ENCODE data around the gene PARD3.

PARD3 gene

GRCh38 chr10:34643620-34644019 lies 171.5 kb downstream of the PARD3 start:
- DNase-seq = no peak

GRCh38 chr10:34641913-34642558 lies 173.1 kb downstream of the PARD3 start:
- DNase-seq = no peak

DNA sequence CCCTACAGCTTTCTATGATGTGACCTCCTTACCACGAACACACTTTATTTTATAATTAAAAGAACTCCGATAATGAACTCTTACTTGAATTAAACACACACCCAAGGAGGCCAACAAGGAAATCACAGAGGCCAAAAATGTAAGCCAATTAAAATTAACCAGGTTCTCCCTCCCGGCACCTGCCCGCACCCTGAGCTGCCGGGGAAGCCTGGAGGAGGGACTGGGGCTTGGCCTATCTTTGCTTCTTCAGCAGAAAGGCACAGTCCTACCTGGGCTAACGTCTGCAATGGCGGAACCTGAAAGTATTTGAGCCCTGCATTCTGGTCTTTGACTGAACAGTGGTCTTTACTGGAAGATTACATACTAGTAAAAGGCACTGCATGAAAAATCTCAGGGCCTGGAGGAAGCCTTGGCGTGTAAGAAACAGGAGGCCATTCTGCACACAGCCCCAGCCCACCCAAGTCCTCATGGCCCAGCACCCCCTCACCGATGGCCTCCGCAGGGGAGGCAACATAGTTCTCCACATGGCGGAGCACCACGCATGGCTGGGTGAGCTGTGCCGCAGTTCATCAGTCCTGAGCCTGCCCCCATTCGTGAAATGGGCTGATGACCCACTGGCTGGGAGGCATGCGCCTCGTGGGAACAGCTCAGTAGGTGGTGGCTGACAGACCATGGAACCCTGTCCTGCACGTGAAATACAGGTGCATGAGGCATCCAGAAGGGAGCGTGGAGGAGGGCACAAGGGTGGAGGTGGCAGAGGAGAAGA lies 173.8 kb downstream of the PARD3 start:
- DNase-seq = no peak

- DNase-seq = peak; percentile 15
Measured at GRCh38 chr10:34638406-34639054, 176.6 kb downstream of the PARD3 start.

DNA sequence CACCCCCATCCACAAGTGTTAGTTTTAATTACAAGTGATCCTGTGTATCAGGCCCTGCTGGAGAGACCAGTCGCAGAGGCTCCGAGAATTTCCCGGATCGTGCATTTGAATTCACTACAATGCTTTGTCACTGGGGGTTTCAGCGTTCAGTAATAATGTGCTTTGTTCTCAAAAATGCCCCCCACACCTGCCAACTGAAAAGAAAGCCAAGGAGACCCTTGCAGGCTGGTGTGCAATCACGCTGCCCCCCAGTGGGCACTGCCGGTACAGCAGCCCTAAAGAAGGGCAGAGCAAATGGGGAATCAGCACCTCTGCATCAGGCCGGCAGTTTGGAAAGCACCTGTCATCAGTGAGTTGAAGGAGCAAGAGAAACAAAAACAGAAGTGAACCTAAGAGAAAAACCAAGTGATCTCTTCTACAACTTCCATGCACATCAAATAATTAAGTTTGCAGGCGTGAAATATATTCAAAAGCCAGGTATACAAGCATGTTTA lies 177.6 kb downstream of the PARD3 start:
- no peak for DNase-seq

DNA sequence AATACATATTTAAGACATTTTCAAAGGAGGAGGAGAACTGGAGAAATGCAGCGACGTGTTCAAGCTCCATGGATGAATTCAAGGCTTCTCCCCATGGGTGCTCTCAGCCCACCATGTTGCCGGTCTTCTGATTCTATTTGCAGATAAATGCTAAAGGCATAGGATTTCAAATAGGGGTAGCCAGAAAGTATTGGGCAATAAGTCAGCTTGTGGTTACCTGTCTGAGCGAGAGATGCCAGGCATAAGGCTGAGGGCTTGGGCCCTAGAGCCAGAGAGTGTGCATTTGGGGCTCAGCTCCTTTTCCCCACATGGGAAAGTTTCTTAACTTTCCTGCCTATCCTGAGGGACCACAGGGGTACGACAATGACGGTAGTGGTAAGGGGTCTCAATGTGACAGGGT lies 180.0 kb downstream of the PARD3 start:
- DNase-seq = no peak

- no peak for DNase-seq
Measured at GRCh38 chr10:34633374-34633773, 181.7 kb downstream of the PARD3 start.

DNA sequence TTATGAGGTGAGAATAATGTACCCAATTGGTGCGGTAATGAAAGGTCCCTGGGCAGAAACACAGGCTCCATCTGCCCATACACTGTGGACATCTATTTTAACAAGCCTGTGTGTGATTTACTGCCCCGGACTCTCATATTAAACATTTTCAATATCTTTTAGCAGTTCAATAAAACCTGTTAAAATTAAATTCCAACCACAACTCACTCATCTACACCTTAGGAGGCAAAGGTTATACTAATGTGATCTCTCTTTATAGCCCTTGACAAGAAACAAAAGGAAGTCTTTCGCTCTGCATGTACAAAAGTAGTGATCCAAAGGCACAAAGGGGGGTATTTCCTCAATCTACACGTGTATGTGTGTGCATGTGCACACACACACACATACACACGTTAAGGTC lies 186.0 kb downstream of the PARD3 start:
- DNase-seq = no peak

DNA sequence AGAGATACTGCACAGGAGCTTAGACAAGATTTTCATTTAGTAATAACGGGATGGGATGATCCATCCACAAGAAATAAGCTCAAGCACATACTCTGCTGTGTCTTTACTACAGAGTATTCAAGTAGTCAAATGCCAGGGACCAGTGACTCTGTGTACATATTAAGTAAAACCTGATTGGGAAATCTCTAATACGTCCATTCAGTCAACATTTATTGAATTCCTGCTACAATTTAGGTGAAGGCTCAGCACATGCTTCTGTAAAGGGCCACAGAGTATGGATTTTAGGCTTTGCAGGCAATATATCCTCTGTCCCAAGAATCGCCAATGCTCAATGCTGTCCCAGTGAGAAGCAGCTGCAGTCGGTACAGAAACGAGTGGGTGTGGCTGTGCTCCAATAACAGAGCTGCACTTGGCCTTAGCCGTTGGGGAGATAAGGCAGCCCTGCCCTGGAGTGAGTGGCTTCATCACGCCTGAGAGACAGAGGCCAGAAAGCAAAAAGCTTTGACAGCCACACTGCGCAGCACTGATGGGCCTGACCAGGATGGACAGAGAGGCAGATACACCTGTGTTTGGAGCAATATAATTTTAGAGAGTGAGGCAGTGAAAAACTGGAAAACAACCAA lies 186.8 kb downstream of the PARD3 start:
- no peak for DNase-seq

GRCh38 chr10:34627741-34628140 lies 187.4 kb downstream of the PARD3 start:
- DNase-seq = no peak

DNA sequence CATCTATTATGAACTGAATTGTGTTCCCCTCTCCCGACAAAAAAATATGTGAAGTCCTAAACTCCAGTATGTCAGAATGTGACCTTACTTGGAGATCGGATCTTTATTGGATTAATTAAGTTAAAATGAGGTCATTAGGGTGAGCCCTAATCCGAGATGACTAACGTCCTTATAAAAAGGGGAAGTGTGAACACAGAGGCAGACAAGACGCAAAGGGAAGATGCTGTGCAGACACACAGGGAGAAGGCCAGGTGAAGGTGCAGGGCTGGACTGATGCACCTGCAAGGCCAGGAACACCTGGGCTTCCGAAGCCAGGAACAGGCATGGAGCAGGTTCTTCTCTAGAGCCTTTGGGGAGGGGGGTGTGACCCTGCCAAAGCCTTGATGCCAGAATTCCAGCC lies 187.8 kb downstream of the PARD3 start:
- no peak for DNase-seq

DNA sequence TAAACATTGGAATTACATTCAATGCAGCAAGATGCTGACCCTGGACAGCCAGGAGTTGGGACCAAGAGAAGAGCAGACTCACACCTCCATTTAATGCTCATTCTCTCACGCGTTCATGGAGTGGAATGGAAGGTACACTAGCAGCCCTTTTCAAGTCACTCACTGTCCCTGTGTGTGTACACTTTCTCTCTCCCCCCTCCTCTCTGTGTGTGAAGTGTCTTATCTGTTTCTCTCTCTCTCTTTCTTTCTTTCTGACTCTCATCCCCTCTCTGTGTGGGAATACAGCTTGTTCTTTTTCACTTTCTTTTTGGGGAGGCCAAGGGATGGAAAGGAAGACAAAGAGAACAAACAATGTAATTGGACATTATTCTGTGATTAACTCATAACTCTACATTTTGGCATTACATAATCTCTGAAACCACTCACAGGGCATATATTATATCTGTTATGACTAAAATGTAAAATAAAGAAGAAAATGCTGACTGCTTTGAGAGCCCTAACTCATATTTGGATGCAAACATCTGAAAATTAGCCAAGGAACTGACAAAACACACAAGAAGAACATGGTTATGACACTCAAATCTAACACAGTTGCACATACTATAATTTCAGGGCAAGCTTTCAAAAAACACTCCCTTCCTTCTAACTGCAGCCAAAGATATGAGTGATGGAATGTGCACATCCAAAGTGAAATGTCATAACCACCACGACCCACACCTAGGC lies 188.8 kb downstream of the PARD3 start:
- no peak for DNase-seq

- no peak for DNase-seq
Measured at GRCh38 chr10:34624323-34625153, 190.6 kb downstream of the PARD3 start.

GRCh38 chr10:34622945-34623344 lies 192.2 kb downstream of the PARD3 start:
- DNase-seq = no peak

- DNase-seq = no peak
Measured at GRCh38 chr10:34618611-34619010, 196.5 kb downstream of the PARD3 start.

DNA sequence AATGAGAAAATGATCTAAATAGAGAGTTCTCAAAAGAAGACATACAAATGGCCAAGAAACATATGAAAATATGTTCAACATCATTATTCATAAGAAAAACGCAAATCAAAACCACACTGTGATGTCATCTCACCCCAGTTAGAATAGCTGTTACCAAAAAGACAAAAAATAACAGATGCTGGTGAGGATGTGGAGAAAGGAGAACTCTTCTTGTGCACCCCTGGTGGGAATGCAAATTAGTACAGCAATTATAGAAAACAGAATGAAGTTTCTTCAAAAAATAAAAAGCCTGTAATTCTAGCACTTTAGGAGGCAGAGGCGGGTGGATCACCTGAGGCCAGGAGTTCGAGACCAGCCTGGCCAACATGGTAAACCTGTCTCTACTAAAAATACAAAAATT lies 199.3 kb downstream of the PARD3 start:
- DNase-seq = no peak

- DNase-seq = no peak
Measured at GRCh38 chr10:34613491-34613890, 201.6 kb downstream of the PARD3 start.

- no peak for DNase-seq
Measured at GRCh38 chr10:34612938-34613337, 202.2 kb downstream of the PARD3 start.

DNA sequence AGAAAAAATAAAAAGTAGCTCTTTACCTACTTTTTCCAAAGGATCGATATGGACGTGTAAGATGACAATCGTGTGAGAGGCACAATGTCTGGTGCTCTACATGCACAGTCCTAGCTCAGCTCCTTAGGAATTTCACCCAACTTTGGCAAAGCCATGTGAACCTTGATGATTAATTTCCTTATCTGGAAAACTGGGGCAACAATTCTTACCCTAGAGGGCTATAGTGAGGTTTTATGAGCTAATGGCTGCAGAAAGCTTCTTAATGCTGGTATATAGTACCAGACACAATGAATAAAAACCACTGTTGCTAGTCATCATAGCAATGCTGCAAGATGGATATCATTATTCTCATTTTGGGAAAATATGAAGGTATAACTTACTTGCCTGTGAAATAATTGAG lies 202.7 kb downstream of the PARD3 start:
- DNase-seq = no peak

DNA sequence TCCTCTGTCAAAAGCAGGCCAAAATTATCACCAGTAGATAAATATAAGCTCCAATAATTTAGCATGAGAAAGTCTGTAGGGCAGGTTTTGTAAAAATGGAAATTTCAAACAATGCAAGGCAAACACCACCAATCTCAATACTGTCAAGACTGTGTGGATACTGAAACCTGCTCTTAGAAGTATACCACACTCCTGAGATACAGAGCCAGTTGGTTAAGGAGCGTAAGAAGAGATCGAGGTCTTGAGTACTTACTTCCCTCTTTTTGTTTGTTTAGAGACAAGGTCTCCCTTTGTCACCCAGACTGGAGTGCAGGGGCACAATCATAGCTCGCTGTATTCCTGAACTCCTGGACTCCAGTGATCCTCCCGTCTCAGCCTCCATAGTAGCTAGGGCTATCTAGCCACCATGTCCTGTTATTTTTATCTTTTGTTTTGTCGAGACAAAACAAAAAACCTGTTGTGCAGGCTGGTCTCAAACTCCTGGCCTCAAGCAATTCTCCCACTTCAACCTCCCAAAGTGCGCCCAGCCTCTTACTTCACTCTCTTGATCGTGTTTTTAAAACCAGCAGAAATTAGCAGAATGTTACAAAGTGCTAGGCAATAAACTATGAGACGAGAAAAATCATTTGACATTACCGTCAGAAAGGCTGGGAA lies 205.7 kb downstream of the PARD3 start:
- no peak for DNase-seq

- DNase-seq = no peak
Measured at GRCh38 chr10:34607894-34608293, 207.2 kb downstream of the PARD3 start.
